Measurements from ENCODE around the gene RCOR2. TPM values are rescaled to one million over a fixed set of nuclear protein-coding genes. Genes with fewer than 3 reads are reported as not detected.
A peak's percentile ranks its signal among the peaks of the same experiment; 100 is the strongest.

Gene RCOR2
- total RNA-seq, 1 donor from 2014 or later = 2.0 TPM

DNA sequence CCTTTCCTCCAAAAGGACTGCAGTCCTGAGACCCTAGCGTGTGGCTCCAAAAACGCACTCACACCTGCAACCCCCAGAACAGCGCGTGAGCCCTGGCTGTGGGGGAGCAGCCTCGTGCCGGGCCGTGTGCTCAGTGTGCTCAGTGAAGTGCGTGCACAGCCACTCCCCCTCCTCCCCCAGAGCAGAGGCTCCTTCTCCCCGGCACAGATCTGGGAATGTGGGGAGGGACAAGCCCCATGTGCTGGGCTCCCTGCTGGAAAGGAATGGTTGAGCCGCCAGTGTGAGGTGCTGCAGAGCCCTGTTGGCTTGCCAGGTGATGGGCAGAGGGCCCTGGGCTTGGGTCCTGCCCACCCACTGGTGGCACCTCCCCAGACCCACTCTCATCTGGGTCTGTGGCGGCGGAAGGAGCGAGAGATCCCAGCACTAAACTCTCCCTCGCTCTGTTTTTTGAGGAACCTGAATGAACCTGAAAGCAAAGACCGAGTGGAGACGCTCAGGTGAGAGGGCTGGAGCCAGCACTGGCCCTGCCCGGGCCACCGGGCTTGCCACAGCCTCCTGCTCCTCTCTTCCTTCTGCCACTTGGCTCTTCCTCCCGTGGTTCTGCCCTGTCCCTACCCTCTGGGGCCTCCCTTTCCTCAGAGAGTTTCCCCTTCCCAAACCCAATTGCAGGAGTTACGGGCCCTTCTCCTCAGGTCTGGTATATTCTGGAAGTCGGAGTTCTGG lies 9.0 kb downstream of the RCOR2 start:
- no peak for DNase-seq (ENCODE audit: low spot score)

DNA sequence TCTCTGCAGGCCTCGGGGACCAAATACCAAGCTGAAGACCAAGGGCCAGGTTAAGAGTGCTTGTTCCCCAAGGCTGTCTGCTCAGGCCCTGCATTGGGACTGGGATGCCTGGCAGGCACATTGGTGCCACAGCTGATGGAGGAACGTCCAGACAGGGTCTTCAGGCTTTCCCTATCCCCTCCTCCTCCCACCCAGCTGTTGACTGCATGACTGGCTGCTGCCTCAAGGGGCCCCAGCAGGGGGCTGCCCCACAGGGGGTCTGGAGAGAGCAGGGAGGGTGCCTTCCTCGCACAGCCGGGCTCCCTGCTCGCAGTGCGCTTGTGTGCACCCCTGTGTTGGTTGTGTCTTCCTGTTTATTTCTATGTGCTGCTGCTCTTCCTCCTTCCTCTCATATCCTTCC lies 9.9 kb downstream of the RCOR2 start:
- DNase-seq (ENCODE audit: low spot score) = no peak

DNA sequence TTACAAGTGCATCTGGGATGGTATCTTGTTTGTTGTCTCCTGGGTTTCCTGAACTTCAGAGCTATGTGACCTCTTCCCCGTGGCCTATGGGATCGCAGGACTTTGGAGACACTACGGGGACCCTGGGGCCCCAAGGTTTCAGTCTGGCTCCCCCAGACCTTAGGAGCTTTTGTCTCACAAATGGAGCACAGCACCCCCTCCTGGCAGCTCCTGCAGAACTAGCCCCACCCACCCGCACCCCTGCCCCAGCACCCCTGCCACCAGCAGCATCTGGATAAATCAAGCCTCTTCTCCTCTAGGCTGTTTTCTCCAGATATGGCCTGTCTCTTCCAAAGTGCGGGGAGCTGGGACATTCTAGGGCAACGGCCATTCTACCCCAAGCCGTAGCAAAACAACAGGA lies 10.4 kb downstream of the RCOR2 start:
- no peak for DNase-seq (ENCODE audit: low spot score)

DNA sequence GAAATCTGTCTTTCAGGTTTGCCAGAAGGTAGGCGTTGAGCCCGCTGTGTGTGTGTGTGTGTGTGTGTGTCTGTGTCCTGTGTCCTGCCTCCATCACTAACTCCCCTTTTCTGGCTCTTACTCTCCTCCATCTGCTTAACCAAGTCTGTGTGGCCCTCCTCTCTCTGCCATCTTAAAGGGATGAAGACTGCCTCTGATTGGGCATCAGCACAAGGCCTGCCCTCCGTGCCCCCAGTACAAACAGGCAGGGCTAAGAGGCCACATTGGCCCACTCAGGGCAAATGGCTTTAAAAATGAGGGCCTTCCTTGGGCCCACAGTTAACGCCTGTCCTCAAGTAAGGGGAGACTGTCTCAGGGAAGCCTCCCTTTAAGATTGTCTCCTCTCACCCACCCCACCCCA lies 10.9 kb downstream of the RCOR2 start:
- DNase-seq (ENCODE audit: low spot score) = no peak

DNA sequence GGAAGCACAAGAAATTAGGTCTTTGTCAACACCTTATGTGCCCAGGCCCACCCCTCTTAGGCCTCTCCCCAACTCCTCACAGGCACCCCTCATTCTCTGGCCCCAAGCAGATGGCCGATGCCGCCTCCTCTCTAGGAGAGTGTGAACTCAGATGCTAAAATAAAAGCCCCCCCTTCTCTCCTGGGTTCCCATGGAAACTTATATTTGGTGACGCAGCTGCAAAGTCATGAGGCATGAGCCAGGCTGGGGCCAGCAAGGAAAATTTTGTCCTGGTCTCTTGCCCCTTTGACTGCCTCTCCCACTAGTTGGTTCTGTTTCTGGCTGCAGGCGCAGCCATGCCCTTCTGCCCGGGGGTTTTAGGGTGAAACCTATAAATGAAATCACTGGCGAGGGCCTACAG lies 11.8 kb downstream of the RCOR2 start:
- DNase-seq (ENCODE audit: low spot score) = no peak

DNA sequence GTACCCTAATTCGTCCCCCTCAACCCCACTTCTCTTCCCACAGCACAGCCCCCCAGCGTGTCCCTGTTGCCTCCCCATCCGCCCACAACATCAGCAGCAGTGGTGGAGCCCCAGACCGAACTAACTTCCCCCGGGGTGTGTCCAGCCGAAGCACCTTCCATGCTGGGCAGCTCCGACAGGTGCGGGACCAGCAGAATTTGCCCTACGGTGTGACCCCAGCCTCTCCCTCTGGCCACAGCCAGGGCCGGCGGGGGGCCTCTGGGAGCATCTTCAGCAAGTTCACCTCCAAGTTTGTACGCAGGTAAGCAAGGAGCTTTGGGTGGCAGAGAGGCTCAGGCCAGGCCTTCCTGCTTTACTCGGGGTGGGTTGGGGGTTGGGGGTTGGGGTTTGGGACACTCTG lies 12.2 kb downstream of the RCOR2 start:
- DNase-seq (ENCODE audit: low spot score) = no peak

DNA sequence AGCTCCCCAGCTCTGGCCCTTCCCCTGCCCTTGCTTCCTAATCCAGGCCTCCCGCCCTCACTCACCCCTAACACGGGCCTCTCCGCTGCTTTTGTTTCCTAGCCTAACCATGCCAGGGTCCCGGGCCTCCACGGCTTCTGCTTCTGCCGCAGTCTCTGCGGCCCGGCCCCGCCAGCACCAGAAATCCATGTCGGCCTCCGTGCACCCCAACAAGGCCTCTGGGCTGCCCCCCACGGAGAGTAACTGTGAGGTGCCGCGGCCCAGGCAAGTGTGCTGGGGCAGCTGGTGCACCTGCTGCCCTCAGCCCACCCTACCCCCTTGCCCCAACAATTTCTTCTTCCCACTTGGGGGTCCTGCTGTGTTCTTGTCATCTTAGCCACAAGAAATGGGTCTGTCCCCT lies 13.1 kb downstream of the RCOR2 start:
- DNase-seq (ENCODE audit: low spot score) = no peak

DNA sequence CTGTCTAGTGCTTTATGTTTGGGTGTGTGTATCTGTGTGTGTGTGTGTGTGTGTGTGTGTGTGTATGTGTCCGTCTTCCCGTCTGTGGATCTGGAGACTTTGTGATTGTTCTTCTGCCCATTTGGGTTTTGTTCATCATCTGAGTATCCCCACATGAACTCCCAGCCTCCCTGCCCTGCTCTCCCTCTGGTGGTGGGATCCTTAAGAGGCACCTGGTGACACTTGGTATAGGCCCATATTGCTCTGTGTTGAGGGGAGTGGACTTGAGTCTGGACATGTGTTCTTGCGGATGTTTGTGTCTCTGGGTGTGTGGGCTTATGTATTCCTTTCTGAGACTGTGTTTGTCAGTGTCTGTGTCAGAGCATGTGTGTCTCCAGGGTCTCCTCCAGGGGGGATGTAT lies 15.3 kb downstream of the RCOR2 start:
- DNase-seq (ENCODE audit: low spot score) = no peak

DNA sequence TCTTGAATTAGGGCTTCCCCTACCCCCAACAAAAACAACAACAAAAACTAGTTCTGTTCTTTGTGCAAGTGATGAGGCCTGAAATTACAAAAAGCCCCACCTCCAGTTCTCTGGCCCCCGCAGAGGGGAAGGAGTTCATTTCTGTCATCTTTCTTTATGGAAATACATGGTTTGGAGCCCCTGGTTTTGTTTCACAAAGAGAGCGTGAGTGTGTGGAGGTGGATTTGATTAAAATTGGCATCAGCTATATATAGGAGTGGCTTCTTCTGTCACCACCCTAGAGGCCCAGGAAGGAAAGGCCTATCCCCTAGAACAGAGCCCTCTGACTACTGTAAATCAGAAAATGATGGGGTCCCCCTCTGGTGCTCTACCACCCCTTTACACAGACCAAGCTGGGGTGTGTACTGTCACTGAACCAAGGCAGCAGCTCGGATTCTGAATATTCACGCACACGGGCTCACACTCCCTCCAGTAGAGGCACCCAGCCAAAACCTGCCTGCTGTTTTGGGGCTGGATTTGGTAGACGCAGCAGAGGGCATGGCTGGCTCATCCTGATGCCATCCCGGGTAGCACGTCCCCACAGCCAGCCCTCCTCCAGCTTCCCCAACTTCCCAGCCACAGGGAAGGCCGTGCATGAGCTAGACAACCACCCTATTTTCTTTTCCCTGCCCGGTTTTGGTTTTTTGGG lies 19.4 kb downstream of the RCOR2 start:
- DNase-seq (ENCODE audit: low spot score) = no peak

DNA sequence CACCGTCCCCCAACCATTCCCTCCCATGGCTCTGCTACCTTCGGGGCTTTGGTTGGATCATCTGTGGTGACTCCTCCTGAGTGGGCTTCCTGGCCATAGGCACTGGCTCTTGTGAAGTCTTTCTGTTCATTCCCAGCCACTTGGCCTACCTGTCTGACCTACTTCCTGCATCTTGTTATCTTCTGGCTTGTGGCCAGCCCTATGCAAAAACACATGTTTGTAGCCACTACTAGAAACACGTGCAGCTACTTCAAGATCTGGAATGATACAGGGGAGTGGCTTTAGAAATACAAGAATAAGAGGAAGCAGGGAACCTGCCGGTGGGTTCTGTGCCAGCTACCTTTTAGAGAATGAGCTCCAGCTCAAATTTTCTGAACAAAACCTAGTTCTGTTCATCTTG lies 20.9 kb downstream of the RCOR2 start:
- DNase-seq (ENCODE audit: low spot score) = no peak

DNA sequence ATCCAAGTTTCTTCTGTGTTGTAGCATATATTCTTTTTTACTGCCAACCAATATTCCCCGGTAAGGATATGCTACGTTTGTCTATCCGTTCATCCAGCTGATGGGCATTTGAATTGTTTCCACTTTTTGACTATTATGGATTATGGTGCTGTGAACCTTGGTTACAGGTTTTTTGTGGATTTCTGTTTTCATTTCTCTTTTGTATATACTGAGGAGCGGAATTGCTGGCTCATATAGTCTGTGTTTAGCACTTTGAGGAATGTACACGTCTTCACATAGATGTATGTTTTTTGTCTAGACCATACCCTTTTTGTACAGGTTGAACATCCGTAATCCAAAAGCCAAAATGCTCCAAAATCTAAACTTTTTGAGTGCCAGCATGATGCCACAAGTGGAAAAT lies 23.6 kb downstream of the RCOR2 start:
- no peak for DNase-seq (ENCODE audit: low spot score)

DNA sequence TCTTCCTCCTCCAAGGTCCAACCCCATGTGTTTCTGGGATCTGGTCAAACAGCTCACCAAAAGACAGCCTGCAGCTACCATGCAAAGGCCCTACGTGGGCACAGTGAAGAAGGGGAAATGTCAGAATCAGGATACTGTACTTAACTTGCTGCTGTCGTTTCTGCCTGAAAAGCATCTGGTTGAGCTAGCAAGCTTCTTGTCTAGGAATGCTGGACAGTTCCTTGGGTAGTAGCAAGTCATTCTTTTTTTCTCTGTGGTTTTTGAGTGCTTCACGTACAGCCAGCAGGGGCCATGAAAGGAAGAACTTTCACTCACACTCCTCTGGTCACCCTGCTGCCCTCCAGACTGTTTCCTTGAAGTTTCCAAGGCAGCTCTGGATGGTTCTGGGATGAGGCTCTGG lies 24.7 kb downstream of the RCOR2 start:
- no peak for DNase-seq (ENCODE audit: low spot score)

DNA sequence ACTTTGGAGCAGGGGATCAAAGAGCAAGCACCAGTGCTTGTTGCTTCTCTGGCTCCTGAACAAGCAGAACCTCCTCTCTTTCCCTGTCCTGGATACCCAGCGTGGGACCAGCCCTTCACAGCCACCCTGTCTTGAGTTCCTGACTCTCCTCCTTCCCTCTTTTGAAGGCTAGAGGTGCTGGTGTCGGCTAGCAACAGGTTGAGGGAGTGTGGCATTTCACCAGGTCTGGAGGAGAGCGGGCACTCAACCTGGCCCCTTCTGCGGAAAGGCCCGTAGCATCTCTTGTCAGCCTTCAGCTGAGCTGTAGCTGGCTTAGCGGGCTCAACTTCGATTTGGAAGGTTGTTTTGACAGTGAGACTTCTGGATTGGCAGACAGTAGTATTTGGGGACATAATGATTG lies 26.6 kb downstream of the RCOR2 start:
- no peak for DNase-seq (ENCODE audit: low spot score)

DNA sequence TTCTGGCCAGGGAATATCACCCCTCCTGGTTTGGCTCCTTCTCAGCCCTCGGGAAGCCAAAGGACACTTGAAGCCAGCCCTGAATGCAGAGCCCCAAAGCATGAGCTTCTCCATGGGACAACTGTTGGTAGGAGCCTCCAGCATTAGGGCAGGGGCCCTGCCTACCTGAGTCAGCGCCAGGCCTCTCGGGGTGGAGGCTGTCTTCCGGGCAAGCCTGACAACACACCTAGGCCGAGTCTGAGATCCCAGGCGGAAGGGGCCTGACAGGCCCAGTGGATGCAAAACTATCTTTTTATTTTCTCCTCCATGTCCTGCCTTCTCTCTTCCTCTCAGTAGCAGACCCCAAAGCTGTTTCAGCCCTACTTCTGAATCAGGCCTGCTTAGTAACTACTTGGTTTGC lies 27.6 kb downstream of the RCOR2 start:
- no peak for DNase-seq (ENCODE audit: low spot score)

DNA sequence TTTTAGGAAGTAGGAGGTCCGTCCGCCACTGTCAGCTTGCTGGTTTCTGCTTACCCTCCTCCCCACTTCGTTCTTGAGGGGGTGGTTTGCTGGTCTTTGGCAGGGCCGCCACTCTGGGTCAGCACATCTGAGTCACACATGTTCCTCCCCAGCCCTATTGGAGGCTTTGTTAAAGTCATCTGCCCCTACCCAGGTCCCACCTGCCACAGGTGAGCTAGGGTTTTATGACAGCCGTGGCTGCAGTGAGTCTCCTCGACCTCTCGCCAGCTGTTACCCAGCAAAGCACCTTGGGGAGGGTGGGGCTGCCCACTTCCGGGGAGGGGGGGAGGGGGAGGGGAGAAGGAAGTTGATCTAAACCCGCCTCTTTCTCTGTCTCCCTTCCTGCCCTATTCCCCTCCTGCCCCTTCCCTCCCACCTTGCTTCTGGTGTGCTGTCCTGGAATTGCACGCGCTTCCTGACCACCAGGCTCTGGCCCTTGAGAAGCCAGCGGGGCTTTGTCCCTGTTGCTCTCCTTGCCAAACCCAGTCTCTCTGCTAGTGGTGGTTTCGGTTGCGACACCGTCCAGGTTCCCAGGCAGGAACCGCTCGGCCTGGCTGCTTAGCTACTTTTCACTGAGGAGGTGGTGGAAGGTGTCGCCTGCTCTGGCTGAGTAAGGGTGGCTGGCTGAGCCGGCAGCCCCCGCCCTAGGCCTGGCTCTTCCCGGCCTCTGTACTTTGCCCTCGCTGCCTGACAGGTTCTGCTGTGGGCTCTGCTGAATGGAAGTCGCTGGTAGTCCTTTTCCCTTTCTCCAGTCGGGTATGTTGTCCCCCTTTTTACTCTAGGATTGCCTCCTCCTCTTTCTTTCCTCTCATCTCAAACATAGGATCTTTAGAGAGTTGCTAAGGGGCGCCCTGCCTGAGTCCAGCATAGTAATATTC lies 28.5 kb downstream of the RCOR2 start:
- DNase-seq (ENCODE audit: low spot score) = peak; percentile 76

DNA sequence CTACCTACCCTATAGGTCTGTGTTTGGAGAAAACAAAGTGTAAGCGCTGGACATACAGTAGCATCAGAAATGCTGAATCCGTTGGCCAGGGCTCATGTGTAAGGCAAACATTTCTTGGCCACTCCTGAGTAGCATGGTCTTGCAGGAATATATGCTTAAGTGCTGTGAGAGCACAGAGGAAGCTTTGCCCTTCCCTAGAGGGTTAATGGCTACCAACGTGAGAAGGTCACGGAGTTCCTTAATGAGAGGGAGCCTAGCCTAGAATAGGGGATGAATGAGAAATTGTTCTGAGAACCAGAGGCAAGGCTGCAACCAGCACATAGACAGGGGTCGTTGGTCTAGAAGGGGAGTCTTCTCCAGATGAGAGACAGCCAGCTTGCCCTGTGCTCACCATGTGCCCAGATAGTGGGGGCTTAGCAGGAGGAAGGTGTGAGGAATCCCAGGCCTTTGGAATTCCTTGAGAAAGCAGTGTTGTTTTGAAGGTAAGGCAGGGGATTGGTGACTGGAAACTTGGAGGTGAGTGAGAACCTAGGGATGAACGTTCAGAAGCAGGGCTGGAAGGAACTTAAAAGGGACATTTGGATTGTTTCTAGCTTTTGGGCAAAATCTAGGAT lies 29.5 kb downstream of the RCOR2 start:
- DNase-seq (ENCODE audit: low spot score) = no peak

DNA sequence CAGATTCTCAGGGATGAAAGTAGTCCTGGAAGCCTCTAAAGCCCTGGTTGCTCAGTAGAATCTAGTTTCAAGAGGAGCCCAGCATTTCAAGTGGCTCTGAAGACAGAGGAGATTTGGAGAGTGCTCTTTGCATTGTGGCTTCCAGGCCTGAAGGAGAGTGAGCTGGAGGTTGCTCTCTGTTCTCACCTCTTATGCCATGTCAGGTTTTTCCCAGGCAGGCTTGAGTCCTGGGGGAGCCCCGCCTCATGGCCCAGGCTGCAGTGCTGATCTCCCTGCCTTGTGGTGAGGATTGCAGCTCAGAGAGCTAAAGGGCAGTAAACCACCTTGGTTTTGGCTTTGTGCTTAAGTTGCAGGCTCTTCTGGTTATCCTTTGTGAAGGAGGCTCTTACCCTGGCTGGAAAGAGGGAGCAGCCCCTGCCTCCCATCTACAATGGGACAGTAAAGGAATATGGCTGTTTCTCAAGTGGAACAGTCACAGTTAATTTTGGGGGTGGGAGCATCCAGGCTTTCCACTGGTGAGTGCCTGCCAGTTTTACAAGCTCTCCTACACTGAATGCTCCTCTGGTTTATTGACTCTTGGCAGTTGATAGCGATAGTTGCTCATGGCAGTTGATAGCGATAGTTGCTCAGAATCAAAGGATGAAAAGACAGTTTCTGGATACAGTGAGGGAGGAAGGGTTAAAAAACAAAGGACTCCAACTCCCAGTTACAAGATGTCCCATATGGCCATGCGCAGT lies 32.6 kb downstream of the RCOR2 start:
- no peak for DNase-seq (ENCODE audit: low spot score)

DNA sequence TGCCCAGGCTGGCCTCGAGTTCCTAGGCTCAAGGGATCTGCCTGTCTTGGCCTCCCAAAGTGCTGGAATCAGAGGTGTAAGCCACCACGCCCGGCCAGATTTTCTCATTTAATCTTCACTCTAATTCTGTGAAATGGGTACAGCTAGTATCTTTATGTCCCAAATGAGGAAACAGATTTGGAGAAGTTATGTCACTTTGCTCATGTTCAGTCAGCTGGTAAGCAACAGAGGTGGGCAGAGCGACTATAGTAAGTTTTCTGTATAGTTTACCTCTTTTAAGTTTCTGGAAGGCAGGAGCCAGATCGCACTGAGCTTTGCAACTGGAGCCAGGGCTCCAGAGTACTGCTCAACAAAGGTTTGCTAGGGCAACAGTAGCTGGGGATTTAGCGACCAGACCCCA lies 33.2 kb downstream of the RCOR2 start:
- no peak for DNase-seq (ENCODE audit: low spot score)

DNA sequence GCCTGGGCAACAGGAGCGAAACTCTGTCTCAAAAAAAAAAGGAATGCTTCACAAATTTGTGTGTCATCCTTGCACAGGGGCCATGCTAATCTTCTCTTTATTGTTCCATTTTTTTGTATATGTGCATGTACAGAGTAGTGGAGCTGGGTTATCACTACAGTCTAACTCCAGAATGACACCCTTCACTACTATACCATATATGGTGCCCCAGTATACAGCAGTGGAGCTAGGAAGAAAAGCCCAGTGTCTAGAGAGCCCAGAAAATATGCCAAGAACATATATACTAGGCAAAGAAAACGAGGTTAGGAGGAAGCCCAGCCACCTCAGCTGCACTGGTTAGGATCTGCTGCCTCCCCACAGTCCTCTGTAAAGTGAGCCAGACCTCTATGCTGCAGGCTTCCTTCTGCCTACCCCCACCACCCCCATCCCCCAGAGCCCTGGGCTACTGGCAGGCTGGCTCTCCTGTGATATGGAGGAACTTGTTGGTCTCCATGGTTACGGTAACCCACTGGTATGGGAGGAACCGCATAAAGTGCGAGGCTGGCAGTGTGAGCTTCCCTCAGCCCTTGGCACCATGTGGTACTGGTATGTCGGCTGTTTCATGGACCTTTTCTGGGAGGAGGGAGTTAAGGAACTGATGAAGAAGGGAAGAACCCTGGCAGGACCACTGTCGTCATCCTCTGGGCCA lies 34.3 kb downstream of the RCOR2 start:
- no peak for DNase-seq (ENCODE audit: low spot score)

DNA sequence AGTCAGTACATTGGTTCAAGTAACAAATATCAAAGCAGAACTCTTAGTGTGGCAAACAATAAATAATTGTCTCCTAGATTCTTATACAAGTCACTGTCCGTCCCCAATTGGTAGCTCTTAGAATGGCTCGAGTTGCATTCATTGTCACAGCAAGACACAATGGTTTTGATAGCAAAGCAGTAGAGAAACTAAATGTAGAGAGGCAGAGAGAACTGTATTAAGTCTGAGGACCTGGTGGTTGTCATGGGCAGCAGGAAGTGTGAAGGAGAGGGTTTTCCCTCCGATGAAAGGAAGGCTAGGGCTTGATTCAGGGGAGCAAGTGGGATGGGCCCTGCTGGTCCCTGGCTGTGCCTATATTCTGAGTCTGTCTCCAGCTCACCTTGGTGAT lies 36.6 kb downstream of the RCOR2 start:
- no peak for DNase-seq (ENCODE audit: low spot score)
